ENCODE measurements around the gene HIVEP1.
"Not testable (repeated sequence)": the region's sequence is repeated elsewhere in the genome, so short reads cannot be mapped to it uniquely, and the experiment has no call there.

The HIVEP1 gene

GRCh38 chr6:12126051-12126450 lies 113.9 kb downstream of the HIVEP1 start:
- DNase-seq = no peak

DNA sequence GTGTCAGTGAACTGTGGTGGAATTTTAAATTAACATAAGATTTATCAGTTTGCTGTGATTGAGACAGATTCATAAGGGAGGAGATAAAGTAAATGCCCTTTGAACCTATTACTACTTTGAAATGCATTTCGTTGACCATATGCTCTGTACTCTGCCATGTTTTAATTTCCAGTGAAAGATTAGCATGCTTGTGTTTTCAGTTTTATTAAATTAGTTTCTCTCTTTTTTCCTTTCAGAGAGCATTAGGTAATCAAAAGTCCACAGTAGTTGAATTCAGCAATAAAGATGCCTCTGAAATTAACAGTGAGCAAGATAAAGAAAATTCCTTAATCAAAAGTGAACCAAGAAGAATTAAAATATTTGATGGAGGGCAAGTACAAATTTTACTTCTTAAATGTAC lies 117.4 kb downstream of the HIVEP1 start:
- DNase-seq = no peak

- DNase-seq = no peak
These were observed 120.5 kb downstream of the HIVEP1 start for GRCh38 chr6:12132351-12133222.

- DNase-seq = no peak
These were observed 122.5 kb downstream of the HIVEP1 start for GRCh38 chr6:12134581-12134980.

GRCh38 chr6:12134991-12135390 lies 122.9 kb downstream of the HIVEP1 start:
- DNase-seq = no peak

DNA sequence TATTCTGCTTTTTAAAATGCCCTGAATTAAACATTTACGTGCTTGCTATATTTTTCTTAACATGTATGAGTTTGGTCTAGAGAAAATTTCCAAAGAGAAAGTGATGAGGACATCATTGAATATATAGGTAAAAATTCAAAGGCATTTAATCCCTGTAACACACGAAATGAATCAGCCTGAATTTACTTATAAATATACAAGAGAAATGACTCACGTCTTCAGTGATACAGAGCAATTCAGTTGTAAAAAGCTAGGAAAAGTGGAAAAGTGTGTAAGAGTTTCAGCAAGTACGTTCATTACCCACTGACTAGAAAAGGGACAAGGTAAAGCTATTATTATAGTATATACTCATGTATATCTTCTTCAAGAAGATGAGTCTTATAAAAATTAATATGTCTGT lies 124.8 kb downstream of the HIVEP1 start:
- DNase-seq = no peak

GRCh38 chr6:12137480-12137879 lies 125.4 kb downstream of the HIVEP1 start:
- DNase-seq = no peak

DNA sequence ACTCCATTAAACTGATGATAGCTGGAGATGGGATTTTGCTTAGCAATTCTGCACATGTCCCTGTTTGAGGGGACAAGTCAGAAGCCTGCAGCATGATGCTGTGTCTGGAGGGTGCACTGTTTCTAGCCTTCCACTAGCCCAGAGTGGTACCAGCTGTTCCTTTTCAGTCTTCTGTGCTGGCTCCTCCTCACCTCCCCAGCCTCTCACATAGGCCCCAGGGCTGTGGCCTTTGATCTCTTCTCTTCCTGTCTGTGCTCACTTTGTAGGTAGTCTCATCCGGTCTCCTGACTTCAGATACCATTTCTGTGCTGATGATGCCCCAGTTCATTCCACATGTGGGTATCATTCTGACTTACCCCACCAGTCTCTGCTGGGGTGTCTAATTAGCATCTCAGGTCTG lies 126.3 kb downstream of the HIVEP1 start:
- no peak for DNase-seq

GRCh38 chr6:12138936-12139335 lies 126.8 kb downstream of the HIVEP1 start:
- DNase-seq = no peak

DNA sequence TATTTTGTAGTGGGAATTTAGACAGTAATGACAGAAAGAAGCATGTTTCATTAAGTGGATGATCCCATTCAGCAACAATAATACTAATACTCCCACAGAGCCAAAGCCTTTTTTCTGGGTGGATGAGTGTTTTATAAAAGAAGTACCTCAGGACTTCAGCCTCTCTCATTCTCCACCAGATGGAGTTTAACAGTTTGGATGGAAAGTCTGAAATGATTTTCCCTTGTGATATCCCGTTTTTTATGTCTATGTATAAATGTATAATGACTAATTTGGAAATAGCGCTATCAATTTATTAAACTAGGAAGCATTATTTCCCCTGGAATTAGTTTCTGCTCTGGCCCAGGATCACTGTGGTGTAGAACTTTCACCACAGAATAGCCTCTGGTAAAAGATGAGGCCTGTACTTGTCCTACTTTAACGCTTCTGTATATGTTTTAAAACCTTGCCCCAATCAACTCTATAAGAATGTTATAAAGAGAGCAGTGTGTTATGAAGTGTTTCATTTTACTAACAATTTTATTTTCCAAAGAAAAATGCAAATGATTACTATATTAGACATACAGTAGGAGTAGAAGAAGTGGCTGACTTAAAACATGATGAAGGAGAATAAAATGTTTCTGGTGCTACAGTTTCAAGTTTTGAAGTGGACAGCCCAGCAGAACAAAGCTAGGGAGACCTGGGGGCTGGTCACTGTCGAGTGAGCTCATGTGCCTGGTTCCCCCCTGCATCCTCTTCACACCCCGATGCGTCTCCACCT lies 135.6 kb downstream of the HIVEP1 start:
- DNase-seq = no peak

DNA sequence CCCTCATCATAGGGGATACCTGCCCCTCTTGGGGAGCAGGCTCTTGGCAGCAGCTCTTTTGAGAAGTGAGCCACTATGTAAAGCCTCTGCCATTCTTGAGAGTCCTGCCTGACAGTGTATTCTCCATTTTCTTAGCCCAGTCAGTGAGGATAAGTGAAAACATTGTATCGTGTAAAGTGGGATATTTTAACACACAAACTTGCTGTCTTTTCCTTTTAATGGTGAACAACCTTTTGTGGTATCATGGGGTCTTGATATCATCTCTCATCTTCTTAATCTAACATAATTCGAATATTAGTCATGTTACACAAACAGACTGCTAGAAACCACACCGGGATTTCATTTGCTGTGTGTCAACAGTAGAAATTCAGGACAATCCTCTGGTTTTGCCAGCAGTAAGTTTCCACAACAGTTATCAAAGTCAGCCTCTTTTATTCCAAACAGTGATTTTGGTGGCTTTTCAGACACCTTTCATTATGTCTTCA lies 136.2 kb downstream of the HIVEP1 start:
- no peak for DNase-seq

DNA sequence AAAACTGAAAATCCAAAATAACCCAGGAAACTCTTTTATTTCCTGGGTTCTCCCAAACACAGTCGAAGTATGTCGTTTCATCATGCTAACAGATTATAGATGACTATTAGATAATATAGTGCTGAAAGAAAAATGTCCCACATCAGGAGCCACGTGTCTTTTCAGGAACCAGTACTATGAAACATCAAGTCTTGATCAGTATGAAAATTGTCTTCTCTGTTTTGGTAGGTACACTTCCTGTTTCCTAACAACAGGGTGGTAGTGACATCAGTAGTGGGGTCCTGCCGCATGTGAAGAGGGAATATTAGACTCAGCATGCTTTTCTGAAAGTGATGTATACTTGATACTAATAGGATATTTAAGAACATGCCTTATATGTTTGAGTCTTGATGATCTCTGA lies 136.7 kb downstream of the HIVEP1 start:
- DNase-seq = no peak

DNA sequence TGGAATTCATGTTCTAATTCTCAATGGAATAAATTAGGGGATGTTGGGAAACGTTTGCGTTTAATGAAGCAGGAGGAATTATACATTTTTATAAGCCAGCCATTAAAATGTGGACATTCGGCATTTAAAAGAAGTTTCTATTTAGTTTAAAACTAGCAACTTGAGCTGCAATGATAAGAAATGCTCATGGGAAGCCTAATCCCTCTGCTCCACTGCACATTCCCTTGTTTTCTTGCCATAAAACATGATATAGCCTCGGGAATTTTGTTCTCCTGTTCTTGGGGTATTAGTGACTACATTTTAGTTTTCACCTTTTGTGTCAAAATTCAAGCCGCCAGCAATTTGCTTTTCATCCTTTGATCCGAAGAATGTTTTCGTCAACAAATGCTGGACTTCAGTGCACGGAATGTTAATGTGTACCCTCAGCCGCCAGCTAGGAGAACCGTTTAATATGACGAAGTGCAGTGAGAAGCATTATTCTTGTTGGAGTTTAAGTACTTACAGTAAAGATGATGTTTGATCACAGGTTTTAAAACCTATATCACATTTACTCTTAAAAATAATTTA lies 137.9 kb downstream of the HIVEP1 start:
- no peak for DNase-seq

DNA sequence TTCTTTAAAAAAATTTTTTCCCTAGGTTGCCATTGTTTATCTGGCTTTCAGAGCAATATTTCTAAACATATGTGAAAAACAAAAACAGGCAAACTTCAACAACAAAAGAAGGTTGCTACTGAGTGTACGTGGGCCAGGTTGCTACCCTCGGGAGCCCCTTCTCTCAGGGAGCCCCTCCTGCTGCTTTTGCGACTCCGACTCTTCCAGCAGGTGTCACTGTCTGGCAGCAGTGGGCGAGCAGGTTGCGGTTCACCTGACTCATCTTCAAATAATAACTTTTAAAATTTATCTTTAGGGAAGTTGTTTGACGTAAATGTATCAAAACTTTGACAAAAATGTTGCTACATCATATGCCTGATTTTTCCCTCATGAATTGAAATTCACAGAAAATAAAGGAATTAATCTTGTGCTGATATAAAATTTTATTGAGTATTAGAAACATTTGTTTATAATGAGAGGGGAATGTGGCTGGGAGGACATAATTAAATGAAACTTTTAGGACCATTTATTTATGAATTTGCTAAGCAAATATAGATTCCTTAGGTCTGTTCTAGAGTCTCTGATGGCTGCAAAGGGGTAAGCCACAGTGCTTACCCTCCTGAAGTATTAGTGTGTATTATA lies 138.8 kb downstream of the HIVEP1 start:
- peak; percentile 19 for DNase-seq

DNA sequence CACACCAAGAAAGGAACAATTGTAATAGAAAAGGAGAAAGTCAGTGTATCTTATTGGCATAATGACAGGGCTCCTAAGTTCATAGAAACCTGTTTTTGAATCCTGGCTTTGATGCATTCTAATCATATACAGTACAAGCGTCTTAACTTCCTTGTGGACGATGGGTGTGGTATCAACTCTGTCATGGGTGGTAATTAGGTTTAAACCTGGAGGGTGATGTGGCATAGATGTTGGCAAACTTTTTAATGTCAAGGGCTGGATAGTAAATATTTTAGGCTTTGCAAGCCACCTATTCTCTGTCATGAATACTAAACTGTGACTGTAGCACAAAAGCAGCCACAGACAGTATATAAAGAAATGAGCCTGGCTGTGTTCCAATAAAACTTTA lies 139.3 kb downstream of the HIVEP1 start:
- DNase-seq = no peak

DNA sequence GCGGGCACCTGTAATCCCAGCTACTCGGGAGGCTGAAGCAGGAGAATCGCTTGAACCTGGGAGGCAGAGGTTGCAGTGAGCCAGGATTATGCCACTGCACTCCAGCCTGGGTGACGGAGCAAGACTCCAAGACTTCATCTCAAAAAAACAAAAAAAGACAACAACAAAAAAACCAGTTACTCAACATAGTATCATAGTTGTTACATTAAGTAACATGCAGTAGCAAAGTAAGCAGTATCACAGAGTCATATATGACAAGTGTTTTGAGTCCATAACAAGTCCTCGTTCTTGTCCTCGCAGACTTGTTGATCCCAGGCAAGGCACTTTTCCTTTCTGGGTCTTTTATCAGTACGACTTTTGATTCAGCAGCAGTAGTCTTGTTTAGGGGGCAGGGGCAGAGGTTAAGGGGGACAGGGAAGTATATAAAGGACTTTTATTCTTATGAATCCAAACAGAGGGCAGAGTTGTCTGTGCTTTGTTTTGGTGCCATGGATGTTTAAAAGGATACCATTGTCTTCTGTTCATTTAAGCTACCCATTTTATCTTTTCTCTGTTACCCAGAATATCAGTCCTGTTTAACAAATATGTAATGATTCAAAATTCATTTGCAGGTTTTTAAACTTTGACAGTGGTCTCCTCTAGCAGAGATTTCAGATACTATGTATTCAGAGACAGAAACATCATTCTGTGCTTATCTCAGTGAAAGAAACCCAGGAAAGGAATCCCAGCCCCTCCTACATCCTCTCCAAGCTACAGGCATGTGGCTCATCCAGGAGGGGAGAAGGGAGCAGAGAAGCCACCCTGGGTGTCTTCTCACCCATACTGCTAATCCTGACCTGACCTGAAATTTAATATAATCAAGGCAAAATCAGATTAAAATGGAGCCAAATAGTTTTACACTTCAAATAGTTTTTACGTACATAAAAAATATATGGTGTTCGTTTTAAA lies 140.2 kb downstream of the HIVEP1 start:
- no peak for DNase-seq

- DNase-seq = not testable (repeated sequence)
These were observed 143.7 kb downstream of the HIVEP1 start for GRCh38 chr6:12155769-12156168.

- no peak for DNase-seq
These were observed 146.7 kb downstream of the HIVEP1 start for GRCh38 chr6:12158686-12159415.

- DNase-seq = no peak
These were observed 148.2 kb downstream of the HIVEP1 start for GRCh38 chr6:12160326-12160725.

GRCh38 chr6:12162213-12162612 lies 150.1 kb downstream of the HIVEP1 start:
- no peak for DNase-seq

DNA sequence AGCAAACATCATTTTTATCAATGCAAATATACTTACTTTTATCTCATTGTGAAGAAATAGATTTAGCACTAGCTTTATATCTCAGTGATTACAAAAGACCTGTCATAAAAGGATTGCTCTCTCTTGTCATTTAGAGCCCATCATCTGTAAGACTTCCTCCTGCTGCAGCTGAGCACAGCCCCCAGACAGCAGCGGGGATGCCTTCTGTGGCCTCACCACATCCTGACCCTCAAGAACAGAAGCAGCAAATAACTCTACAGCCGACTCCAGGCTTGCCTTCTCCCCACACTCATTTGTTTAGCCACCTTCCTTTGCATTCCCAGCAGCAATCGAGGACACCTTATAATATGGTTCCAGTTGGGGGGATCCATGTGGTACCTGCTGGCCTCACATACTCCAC lies 151.0 kb downstream of the HIVEP1 start:
- DNase-seq = no peak
